ENCODE measurements around the gene ARHGAP42. TPM values are rescaled to one million over a fixed set of nuclear protein-coding genes. Genes with fewer than 3 reads are reported as not detected.
"Not testable (repeated sequence)": the region's sequence is repeated elsewhere in the genome, so short reads cannot be mapped to it uniquely, and the experiment has no call there.

The ARHGAP42 gene
- 0.16 TPM in 2 replicates for total RNA-seq

GRCh38 chr11:100687054-100687629, at the start of gene ARHGAP42:
TSS of gene ARHGAP42 (plus strand) at chr11:100687288. CDS start at chr11:100687679, 391 bp downstream.
- H3K27ac Mint-ChIP-seq = no peak within 1 kb of the TSS
- DNase-seq (ENCODE audit: low spot score) = peak; percentile 12
- no peaks in the 10 kb centered on the region for H3K9me3 Mint-ChIP-seq
- intact Hi-C loops (cut with micrococcal nuclease) = loop anchor here (5.0 kb wide), 1 partner anchor 240 kb away; no protein-coding TSS in a partner anchor
- no peaks in the 10 kb centered on the region for H3K36me3 Mint-ChIP-seq (ENCODE audit: low read depth)
- peaks cover 4% of the 10 kb centered on the region for H3K4me1 Mint-ChIP-seq (ENCODE audit: low read depth)
- peak within 1 kb of the TSS; percentile 78 for H3K4me3 Mint-ChIP-seq (ENCODE audit: low read depth)
- H3K27me3 Mint-ChIP-seq (ENCODE audit: low read depth) = peaks cover 31% of the 10 kb centered on the region

GRCh38 chr11:100637706-100638105, 49.4 kb upstream of the ARHGAP42 start:
- Mint-ChIP-seq H3K36me3 (ENCODE audit: low read depth) (no peaks in the 10 kb centered on the region), H3K27ac (no peak overlapping the region), H3K4me3 (ENCODE audit: low read depth) (no peak overlapping the region), H3K27me3 (ENCODE audit: low read depth) (no peaks in the 10 kb centered on the region), H3K4me1 (ENCODE audit: low read depth) (no peaks in the 10 kb centered on the region), H3K9me3 (peaks cover 3% of the 10 kb centered on the region)
- intact Hi-C loops (cut with micrococcal nuclease) = no loop called here
- DNase-seq (ENCODE audit: low spot score) = no peak

- no peaks in the 10 kb centered on the region for H3K36me3 Mint-ChIP-seq (ENCODE audit: low read depth)
- H3K27me3 Mint-ChIP-seq (ENCODE audit: low read depth) = no peaks in the 10 kb centered on the region
Measured at GRCh38 chr11:100638648-100639047, 48.4 kb upstream of the ARHGAP42 start.

GRCh38 chr11:100639140-100639539, 47.9 kb upstream of the ARHGAP42 start:
- H3K27me3 Mint-ChIP-seq (ENCODE audit: low read depth) = no peaks in the 10 kb centered on the region
- H3K9me3 Mint-ChIP-seq = no peaks in the 10 kb centered on the region
- DNase-seq (ENCODE audit: low spot score) = no peak
- no peak overlapping the region for H3K27ac Mint-ChIP-seq
- no peaks in the 10 kb centered on the region for H3K4me1 Mint-ChIP-seq (ENCODE audit: low read depth)
- intact Hi-C loops (cut with micrococcal nuclease) = no loop called here
- no peaks in the 10 kb centered on the region for H3K36me3 Mint-ChIP-seq (ENCODE audit: low read depth)
- no peak overlapping the region for H3K4me3 Mint-ChIP-seq (ENCODE audit: low read depth)

More at GRCh38 chr11:100638648-100639047, 48.4 kb upstream of the ARHGAP42 start:
- H3K27ac Mint-ChIP-seq = no peak overlapping the region
- DNase-seq (ENCODE audit: low spot score) = no peak
- H3K9me3 Mint-ChIP-seq = peaks cover 3% of the 10 kb centered on the region
- H3K4me1 Mint-ChIP-seq (ENCODE audit: low read depth) = no peaks in the 10 kb centered on the region
- no peak overlapping the region for H3K4me3 Mint-ChIP-seq (ENCODE audit: low read depth)
- intact Hi-C loops (cut with micrococcal nuclease) = no loop called here

GRCh38 chr11:100640071-100640470, 47.0 kb upstream of the ARHGAP42 start:
- no peaks in the 10 kb centered on the region for H3K9me3 Mint-ChIP-seq
- no peaks in the 10 kb centered on the region for H3K4me1 Mint-ChIP-seq (ENCODE audit: low read depth)
- H3K27ac Mint-ChIP-seq = no peak overlapping the region
- H3K36me3 Mint-ChIP-seq (ENCODE audit: low read depth) = no peaks in the 10 kb centered on the region
- no peak for DNase-seq (ENCODE audit: low spot score)
- H3K27me3 Mint-ChIP-seq (ENCODE audit: low read depth) = no peaks in the 10 kb centered on the region
- intact Hi-C loops (cut with micrococcal nuclease) = no loop called here
- H3K4me3 Mint-ChIP-seq (ENCODE audit: low read depth) = no peak overlapping the region

- no peak overlapping the region for H3K27ac Mint-ChIP-seq
- no peak overlapping the region for H3K4me3 Mint-ChIP-seq (ENCODE audit: low read depth)
- DNase-seq (ENCODE audit: low spot score) = no peak
- H3K9me3 Mint-ChIP-seq = peaks cover 2% of the 10 kb centered on the region
- no peaks in the 10 kb centered on the region for H3K36me3 Mint-ChIP-seq (ENCODE audit: low read depth)
- no peaks in the 10 kb centered on the region for H3K27me3 Mint-ChIP-seq (ENCODE audit: low read depth)
- intact Hi-C loops (cut with micrococcal nuclease) = no loop called here
- no peaks in the 10 kb centered on the region for H3K4me1 Mint-ChIP-seq (ENCODE audit: low read depth)
Measured at GRCh38 chr11:100640646-100641045, 46.4 kb upstream of the ARHGAP42 start.

- H3K4me3 Mint-ChIP-seq (ENCODE audit: low read depth) = no peak overlapping the region
- H3K9me3 Mint-ChIP-seq = peaks cover 8% of the 10 kb centered on the region
- no peak for DNase-seq (ENCODE audit: low spot score)
- no peaks in the 10 kb centered on the region for H3K27me3 Mint-ChIP-seq (ENCODE audit: low read depth)
- intact Hi-C loops (cut with micrococcal nuclease) = no loop called here
- H3K4me1 Mint-ChIP-seq (ENCODE audit: low read depth) = no peaks in the 10 kb centered on the region
- H3K36me3 Mint-ChIP-seq (ENCODE audit: low read depth) = no peaks in the 10 kb centered on the region
- no peak overlapping the region for H3K27ac Mint-ChIP-seq
Measured at GRCh38 chr11:100641456-100641855, 45.6 kb upstream of the ARHGAP42 start.

GRCh38 chr11:100646545-100646944, 40.5 kb upstream of the ARHGAP42 start:
- DNase-seq (ENCODE audit: low spot score) = no peak
- H3K36me3 Mint-ChIP-seq (ENCODE audit: low read depth) = no peaks in the 10 kb centered on the region
- no peak overlapping the region for H3K27ac Mint-ChIP-seq
- H3K9me3 Mint-ChIP-seq = peaks cover 26% of the 10 kb centered on the region
- no peak overlapping the region for H3K4me3 Mint-ChIP-seq (ENCODE audit: low read depth)
- no peaks in the 10 kb centered on the region for H3K4me1 Mint-ChIP-seq (ENCODE audit: low read depth)
- no peaks in the 10 kb centered on the region for H3K27me3 Mint-ChIP-seq (ENCODE audit: low read depth)
- intact Hi-C loops (cut with micrococcal nuclease) = no loop called here

- Mint-ChIP-seq H3K4me3 (ENCODE audit: low read depth) (no peak overlapping the region), H3K9me3 (peaks cover 33% of the 10 kb centered on the region), H3K4me1 (ENCODE audit: low read depth) (no peaks in the 10 kb centered on the region), H3K27ac (no peak overlapping the region), H3K27me3 (ENCODE audit: low read depth) (no peaks in the 10 kb centered on the region), H3K36me3 (ENCODE audit: low read depth) (no peaks in the 10 kb centered on the region)
- DNase-seq (ENCODE audit: low spot score) = no peak
- intact Hi-C loops (cut with micrococcal nuclease) = no loop called here
Measured at GRCh38 chr11:100647861-100648260, 39.2 kb upstream of the ARHGAP42 start.

- no peak for DNase-seq (ENCODE audit: low spot score)
- no peak overlapping the region for H3K4me3 Mint-ChIP-seq (ENCODE audit: low read depth)
- intact Hi-C loops (cut with micrococcal nuclease) = no loop called here
- H3K27me3 Mint-ChIP-seq (ENCODE audit: low read depth) = no peaks in the 10 kb centered on the region
- no peak overlapping the region for H3K27ac Mint-ChIP-seq
- no peaks in the 10 kb centered on the region for H3K4me1 Mint-ChIP-seq (ENCODE audit: low read depth)
- no peaks in the 10 kb centered on the region for H3K36me3 Mint-ChIP-seq (ENCODE audit: low read depth)
- no peaks in the 10 kb centered on the region for H3K9me3 Mint-ChIP-seq
Measured at GRCh38 chr11:100663583-100663982, 23.5 kb upstream of the ARHGAP42 start.

GRCh38 chr11:100663996-100664395, 23.1 kb upstream of the ARHGAP42 start:
- Mint-ChIP-seq H3K9me3 (no peaks in the 10 kb centered on the region), H3K36me3 (ENCODE audit: low read depth) (no peaks in the 10 kb centered on the region), H3K4me3 (ENCODE audit: low read depth) (no peak overlapping the region), H3K4me1 (ENCODE audit: low read depth) (no peaks in the 10 kb centered on the region), H3K27ac (no peak overlapping the region), H3K27me3 (ENCODE audit: low read depth) (no peaks in the 10 kb centered on the region)
- DNase-seq (ENCODE audit: low spot score) = no peak
- intact Hi-C loops (cut with micrococcal nuclease) = no loop called here

- intact Hi-C loops (cut with micrococcal nuclease); H3K27ac Mint-ChIP-seq; H3K27me3 Mint-ChIP-seq (ENCODE audit: low read depth): not testable (repeated sequence)
Measured at GRCh38 chr11:100666816-100667215, 20.3 kb upstream of the ARHGAP42 start.

GRCh38 chr11:100667449-100667848, 19.6 kb upstream of the ARHGAP42 start:
- no peak for DNase-seq (ENCODE audit: low spot score)
- no peaks in the 10 kb centered on the region for H3K4me1 Mint-ChIP-seq (ENCODE audit: low read depth)
- no peaks in the 10 kb centered on the region for H3K27me3 Mint-ChIP-seq (ENCODE audit: low read depth)
- H3K9me3 Mint-ChIP-seq = no peaks in the 10 kb centered on the region
- H3K4me3 Mint-ChIP-seq (ENCODE audit: low read depth) = no peak overlapping the region
- no peaks in the 10 kb centered on the region for H3K36me3 Mint-ChIP-seq (ENCODE audit: low read depth)
- intact Hi-C loops (cut with micrococcal nuclease) = no loop called here
- H3K27ac Mint-ChIP-seq = no peak overlapping the region

More at GRCh38 chr11:100666816-100667215, 20.3 kb upstream of the ARHGAP42 start:
- H3K9me3 Mint-ChIP-seq; H3K36me3 Mint-ChIP-seq (ENCODE audit: low read depth); DNase-seq (ENCODE audit: low spot score); H3K4me3 Mint-ChIP-seq (ENCODE audit: low read depth); H3K4me1 Mint-ChIP-seq (ENCODE audit: low read depth): not testable (repeated sequence)

- no peak for DNase-seq (ENCODE audit: low spot score)
- H3K4me3 Mint-ChIP-seq (ENCODE audit: low read depth) = no peak overlapping the region
- H3K4me1 Mint-ChIP-seq (ENCODE audit: low read depth) = no peaks in the 10 kb centered on the region
- H3K9me3 Mint-ChIP-seq = no peaks in the 10 kb centered on the region
- no peaks in the 10 kb centered on the region for H3K27me3 Mint-ChIP-seq (ENCODE audit: low read depth)
- no peak overlapping the region for H3K27ac Mint-ChIP-seq
- H3K36me3 Mint-ChIP-seq (ENCODE audit: low read depth) = no peaks in the 10 kb centered on the region
- intact Hi-C loops (cut with micrococcal nuclease) = no loop called here
Measured at GRCh38 chr11:100670140-100670539, 16.9 kb upstream of the ARHGAP42 start.

Measured in activated T-helper 2 cell treated with anti-CD3 and anti-CD28 coated beads, Interferon-gamma antibody, Interleukin-2, Interleukin-4, amounts not matched to agents 10 μg/mL and 5 μg/mL and 100 μg/mL, durations not matched to agents 14 hours and 24 hours and 36 hours (primary cell).